Measurements from ENCODE around the gene TOMM20L. TPM values are rescaled to one million over a fixed set of nuclear protein-coding genes. Genes with fewer than 3 reads are reported as not detected.

TOMM20L gene
- total RNA-seq, 1 experiment from 2014 or later, result not detected

GRCh38 chr14:58395562-58395811, 243 bp upstream of the TOMM20L start:
- CTCF ChIA-PET, result interaction anchor here (1.0 to 1.5 kb wide), 5 partner anchors 13 to 97 kb away, joined by 3 to 6 read pairs (median 3); partner anchors contain the start of gene ARID4A
- no peak for TF ChIP-seq SIN3A (IDR thresholded peaks at IDR 0.05; ENCODE audit: low read depth)
- no peak for TF ChIP-seq RAD21 (IDR thresholded peaks at IDR 0.05; ENCODE audit: low read depth)
- TF ChIP-seq ZNF274 (IDR thresholded peaks at IDR 0.05; ENCODE audit: low read depth, low read length), result no peak
- TF ChIP-seq TCF7L2 (IDR thresholded peaks at IDR 0.05; ENCODE audit: borderline replicate concordance, extremely low read depth, insufficient read depth, insufficient read length), result no peak
- TF ChIP-seq ZFX (IDR thresholded peaks at IDR 0.05), result no peak
- no peak for TF ChIP-seq ELF1 (IDR thresholded peaks at IDR 0.05; ENCODE audit: borderline replicate concordance, low read depth)
- no peak for TF ChIP-seq CEBPB (IDR thresholded peaks at IDR 0.05; ENCODE audit: low read depth)
- TF ChIP-seq MAX (IDR thresholded peaks at IDR 0.05), result no peak
- no peak for TF ChIP-seq CBX3 (IDR thresholded peaks at IDR 0.05; ENCODE audit: low read depth)
- TF ChIP-seq SRF (IDR thresholded peaks at IDR 0.05; ENCODE audit: low read depth), result no peak
- TF ChIP-seq EZH2 (IDR thresholded peaks at IDR 0.05), result no peak
- no peak for TF ChIP-seq YY1 (IDR thresholded peaks at IDR 0.05; ENCODE audit: extremely low read depth, insufficient replicate concordance, low read depth, low read length)
- TF ChIP-seq SP1 (IDR thresholded peaks at IDR 0.05; ENCODE audit: low read depth), result no peak
- no peak for TF ChIP-seq POLR2A (IDR thresholded peaks at IDR 0.05; ENCODE audit: borderline replicate concordance, extremely low read depth, insufficient read depth, insufficient read length)
- TF ChIP-seq EZH2phosphoT487 (IDR thresholded peaks at IDR 0.05; ENCODE audit: borderline replicate concordance), result no peak
- TF ChIP-seq CTCF (IDR thresholded peaks at IDR 0.05 in 2 of 3, conservative IDR thresholded peaks at IDR 0.05 in 1 of 3; ENCODE audit: borderline replicate concordance in 1 of 3, insufficient read depth in 1 of 3, low read depth in 2 of 3, low read length in 2 of 3), result no peak
- TF ChIP-seq JUND (IDR thresholded peaks at IDR 0.05), result no peak
- TF ChIP-seq REST (IDR thresholded peaks at IDR 0.05; ENCODE audit: low read depth), result no peak
- no peak for TF ChIP-seq FOSL1 (IDR thresholded peaks at IDR 0.05; ENCODE audit: low read depth)
- no peak for TF ChIP-seq EGR1 (IDR thresholded peaks at IDR 0.05; ENCODE audit: low read depth)
- no TSS peak for BruUV-seq (replicated peaks)
- Histone ChIP-seq H2AFZ (ENCODE audit: low read depth, low read length, poor library complexity, severe bottlenecking) (peak overlapping the region; percentile 99), H3K4me1 (ENCODE audit: control insufficient read depth in 1 of 2, insufficient read depth in 2 of 2, low read length in 2 of 2) (peaks cover 0 to 15% of the 10 kb centered on the region in 2 experiments; a peak in 3 of 4 replicates), H3K9ac (ENCODE audit: low read length) (peak overlapping the region; percentile 50; the same call in 1 of the 2 replicates), H3K9me2 (ENCODE audit: insufficient read depth) (no peaks in the 10 kb centered on the region), H4K20me1 (ENCODE audit: insufficient read depth) (no peaks in the 10 kb centered on the region), H3K4me3 (replicated peaks in 1 of 2; ENCODE audit: low read depth in 1 of 2, low read length in 2 of 2) (peak overlapping the region; percentile 19 to 55), H3K27me3 (ENCODE audit: insufficient read depth, low read length) (no peaks in the 10 kb centered on the region), H3K79me2 (ENCODE audit: insufficient read depth, low read length) (no peaks in the 10 kb centered on the region), H3K4me2 (ENCODE audit: low read length) (peak overlapping the region; percentile 79), H3K27ac (ENCODE audit: low read depth, low read length) (no peak overlapping the region; the same call in 1 of the 2 replicates), H3K36me3 (ENCODE audit: control insufficient read depth in 1 of 2, insufficient read depth in 2 of 2, low read length in 2 of 2) (no peaks in the 10 kb centered on the region), H3K9me3 (ENCODE audit: control insufficient read depth in 1 of 2, insufficient read depth in 1 of 2, low read depth in 1 of 2, low read length in 2 of 2) (no peaks in the 10 kb centered on the region)
- DNase-seq (ENCODE audit: low read depth, low spot score), result no peak
- POLR2A ChIA-PET, result no interaction called here
- intact Hi-C loops (cut with micrococcal nuclease), result no loop called here
- RAD21 ChIA-PET (ENCODE audit: low non-redundant PET in 1 of 2, low total read pairs in 2 of 2, uncharacterized antibody in 2 of 2, unreplicated experiment in 2 of 2), result no interaction called here
- no peak for ATAC-seq

Data from HCT116 (cell line).